ENCODE measurements around the gene PACRG.

Gene PACRG

GRCh38 chr6:163152701-163153100 lies 424.9 kb downstream of the PACRG start:
- DNase-seq, result no peak

- DNase-seq, result no peak
Observed at GRCh38 chr6:163159110-163159509, 431.3 kb downstream of the PACRG start.

GRCh38 chr6:163159689-163160088 lies 431.9 kb downstream of the PACRG start:
- DNase-seq, result no peak

- DNase-seq, result no peak
Observed at GRCh38 chr6:163162007-163162873, 434.5 kb downstream of the PACRG start.

GRCh38 chr6:163162874-163163213 lies 435.1 kb downstream of the PACRG start:
- no peak for DNase-seq

- no peak for DNase-seq
Observed at GRCh38 chr6:163164175-163164900, 436.6 kb downstream of the PACRG start.

GRCh38 chr6:163165155-163165910 lies 437.6 kb downstream of the PACRG start:
- no peak for DNase-seq

GRCh38 chr6:163165922-163166321 lies 438.1 kb downstream of the PACRG start:
- DNase-seq, result no peak

GRCh38 chr6:163166507-163166906 lies 438.7 kb downstream of the PACRG start:
- DNase-seq, result no peak

GRCh38 chr6:163169521-163169920 lies 441.7 kb downstream of the PACRG start:
- DNase-seq, result no peak

- peak; percentile 57 for DNase-seq
Observed at GRCh38 chr6:163170294-163170883, 442.6 kb downstream of the PACRG start.

- no peak for DNase-seq
Observed at GRCh38 chr6:163173741-163174140, 446.0 kb downstream of the PACRG start.

- DNase-seq, result no peak
Observed at GRCh38 chr6:163175301-163175700, 447.5 kb downstream of the PACRG start.

GRCh38 chr6:163176097-163176496 lies 448.3 kb downstream of the PACRG start:
- DNase-seq, result no peak

GRCh38 chr6:163177007-163177406 lies 449.2 kb downstream of the PACRG start:
- DNase-seq, result no peak

- no peak for DNase-seq
Observed at GRCh38 chr6:163177892-163178420, 450.2 kb downstream of the PACRG start.

- no peak for DNase-seq
Observed at GRCh38 chr6:163179061-163179460, 451.3 kb downstream of the PACRG start.

- DNase-seq, result no peak
Observed at GRCh38 chr6:163179721-163180120, 451.9 kb downstream of the PACRG start.

- peak; percentile 68 for DNase-seq
Observed at GRCh38 chr6:163180874-163181541, 453.2 kb downstream of the PACRG start.

- no peak for DNase-seq
Observed at GRCh38 chr6:163181666-163182180, 453.9 kb downstream of the PACRG start.

GRCh38 chr6:163182696-163183095 lies 454.9 kb downstream of the PACRG start:
- no peak for DNase-seq

- no peak for DNase-seq
Observed at GRCh38 chr6:163183806-163184205, 456.0 kb downstream of the PACRG start.

All from hematopoietic multipotent progenitor cell treated with erythropoietin and hydrocortisone succinate and interleukin-3 and kit ligand, for 4 days (in vitro differentiated cells).